ENCODE results near the gene RBM48.

RBM48 gene

GRCh38 chr7:92496876-92497275, 31.7 kb upstream of the RBM48 start:
- no peak overlapping the region for H3K4me3 ChIP-seq (ENCODE audit: low read depth, low read length)
- TF ChIP-seq, protein P1, sequence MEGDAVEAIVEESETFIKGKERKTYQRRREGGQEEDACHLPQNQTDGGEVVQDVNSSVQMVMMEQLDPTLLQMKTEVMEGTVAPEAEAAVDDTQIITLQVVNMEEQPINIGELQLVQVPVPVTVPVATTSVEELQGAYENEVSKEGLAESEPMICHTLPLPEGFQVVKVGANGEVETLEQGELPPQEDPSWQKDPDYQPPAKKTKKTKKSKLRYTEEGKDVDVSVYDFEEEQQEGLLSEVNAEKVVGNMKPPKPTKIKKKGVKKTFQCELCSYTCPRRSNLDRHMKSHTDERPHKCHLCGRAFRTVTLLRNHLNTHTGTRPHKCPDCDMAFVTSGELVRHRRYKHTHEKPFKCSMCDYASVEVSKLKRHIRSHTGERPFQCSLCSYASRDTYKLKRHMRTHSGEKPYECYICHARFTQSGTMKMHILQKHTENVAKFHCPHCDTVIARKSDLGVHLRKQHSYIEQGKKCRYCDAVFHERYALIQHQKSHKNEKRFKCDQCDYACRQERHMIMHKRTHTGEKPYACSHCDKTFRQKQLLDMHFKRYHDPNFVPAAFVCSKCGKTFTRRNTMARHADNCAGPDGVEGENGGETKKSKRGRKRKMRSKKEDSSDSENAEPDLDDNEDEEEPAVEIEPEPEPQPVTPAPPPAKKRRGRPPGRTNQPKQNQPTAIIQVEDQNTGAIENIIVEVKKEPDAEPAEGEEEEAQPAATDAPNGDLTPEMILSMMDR (IDR thresholded peaks at IDR 0.05; ENCODE audit: borderline replicate concordance, insufficient read depth, low read depth, low read length) = no peak

- no peak overlapping the region for H3K4me3 ChIP-seq (ENCODE audit: low read depth, low read length)
- TF ChIP-seq, protein P1 (IDR thresholded peaks at IDR 0.05; ENCODE audit: borderline replicate concordance, insufficient read depth, low read depth, low read length) = no peak
Measured at GRCh38 chr7:92498557-92498956, 30.0 kb upstream of the RBM48 start.

GRCh38 chr7:92503767-92504166, 24.8 kb upstream of the RBM48 start:
- TF ChIP-seq, protein P1 (IDR thresholded peaks at IDR 0.05; ENCODE audit: borderline replicate concordance, insufficient read depth, low read depth, low read length) = no peak
- no peak overlapping the region for H3K4me3 ChIP-seq (ENCODE audit: low read depth, low read length)

- no peak overlapping the region for H3K4me3 ChIP-seq (ENCODE audit: low read depth, low read length)
- TF ChIP-seq, protein P1 (IDR thresholded peaks at IDR 0.05; ENCODE audit: borderline replicate concordance, insufficient read depth, low read depth, low read length) = no peak
Measured at GRCh38 chr7:92504563-92504962, 24.0 kb upstream of the RBM48 start.

- TF ChIP-seq, protein P1 (IDR thresholded peaks at IDR 0.05; ENCODE audit: borderline replicate concordance, insufficient read depth, low read depth, low read length) = no peak
- no peak overlapping the region for H3K4me3 ChIP-seq (ENCODE audit: low read depth, low read length)
Measured at GRCh38 chr7:92506363-92506762, 22.2 kb upstream of the RBM48 start.

DNA sequence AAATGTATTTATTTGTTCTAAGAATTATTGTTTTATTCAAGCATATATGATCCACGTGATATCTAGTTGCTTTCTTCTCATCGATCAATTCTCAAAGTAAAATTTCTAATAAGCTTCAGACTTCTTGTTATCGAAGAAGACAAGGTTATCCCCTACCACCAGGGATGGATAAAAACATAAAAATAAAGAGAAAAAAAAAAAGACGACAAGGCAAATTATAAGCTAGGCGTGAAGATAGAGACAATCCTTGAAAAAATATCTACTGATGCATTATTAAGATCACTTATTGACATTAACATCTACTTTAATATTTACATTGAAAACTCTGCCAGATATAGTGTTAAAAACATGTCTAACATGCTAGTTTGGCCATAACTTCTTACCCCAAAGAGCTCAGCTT, 19.6 kb upstream of the RBM48 start:
- H3K4me3 ChIP-seq (ENCODE audit: low read depth, low read length) = no peak overlapping the region
- TF ChIP-seq, protein P1 (IDR thresholded peaks at IDR 0.05; ENCODE audit: borderline replicate concordance, insufficient read depth, low read depth, low read length) = no peak

GRCh38 chr7:92513167-92513902, 15.3 kb upstream of the RBM48 start:
- TF ChIP-seq, protein P1 (IDR thresholded peaks at IDR 0.05; ENCODE audit: borderline replicate concordance, insufficient read depth, low read depth, low read length) = no peak
- no peak overlapping the region for H3K4me3 ChIP-seq (ENCODE audit: low read depth, low read length)

Data from GM12875 (cell line).